Kidney (tissue), 14 donors: Measurements from ENCODE around the gene ZBP1. TPM values are rescaled to one million over a fixed set of nuclear protein-coding genes. Genes with fewer than 3 reads are reported as not detected.
A peak's percentile ranks its signal among the peaks of the same experiment; 100 is the strongest.

Experiments
- DNase-seq, 5 donors: peaks; one replicate each; pipeline ENCODE4 v3.0.0-alpha.2; 2013 to 2020
- FAIRE-seq: peaks from 2 replicates; lab custom pipeline; 2012; peaks lifted over from hg19 to GRCh38; lab: Jason Lieb, UNC
- H3K27ac ChIP-seq, 2 donors: one replicate each; pipeline ENCODE4 v1.7.0; 2013; ENCODE audit warnings: low read depth in 2 of 2, low read length in 2 of 2, inconsistent platforms in 1 of 2
- H3K27me3 ChIP-seq: one replicate; pipeline ENCODE4 v1.7.1; 2013; ENCODE audit warnings: low read length, inconsistent platforms; ENCODE audit not compliant: control insufficient read depth, insufficient read depth
- H3K36me3 ChIP-seq, 3 donors: one replicate each; pipeline versions ENCODE4 v1.7.0 to v1.7.1; 2013; ENCODE audit warnings: low read length in 3 of 3, control low read depth in 1 of 3, inconsistent platforms in 1 of 3; ENCODE audit not compliant: insufficient read depth in 3 of 3, control insufficient read depth in 2 of 3
- H3K4me1 ChIP-seq, 3 donors: one replicate each; pipeline versions ENCODE4 v1.7.0 to v1.7.1; 2013; ENCODE audit warnings: low read length in 3 of 3, inconsistent platforms in 1 of 3, low read depth in 1 of 3; ENCODE audit not compliant: control insufficient read depth in 2 of 3, insufficient read depth in 2 of 3
- H3K4me3 ChIP-seq, 3 donors: one replicate each; pipeline versions ENCODE4 v1.7.0 to v1.8.1; 2013; ENCODE audit warnings: low read length in 3 of 3, control low read depth in 1 of 3, inconsistent platforms in 1 of 3
- H3K9ac ChIP-seq, 3 donors: one replicate each; pipeline versions ENCODE4 v1.7.0 to v1.7.1; 2013; ENCODE audit warnings: low read length in 3 of 3, control low read depth in 1 of 3, inconsistent platforms in 1 of 3
- H3K9me3 ChIP-seq, 3 donors: one replicate each; pipeline versions ENCODE4 v1.7.0 to v1.7.1; 2013; ENCODE audit warnings: low read length in 3 of 3, control low read depth in 1 of 3, inconsistent platforms in 1 of 3; ENCODE audit not compliant: control insufficient read depth in 2 of 3, insufficient read depth in 1 of 3
- CTCF ChIP-seq: IDR thresholded peaks from 3 replicates; pipeline ENCODE4 v1.5.1; 2012; ENCODE audit warnings: mild to moderate bottlenecking, moderate library complexity, borderline replicate concordance; ENCODE audit not compliant: insufficient read depth; ENCODE audit errors: extremely low read depth
- intact Hi-C: fragments of 100-400 bp; cut with DNase I; formaldehyde crosslinking; loops from one replicate; pipeline ENCODE4 v1.11.1; 2022
- polyA plus RNA-seq: library from polyadenylated mRNA; stranded (reverse); fragments of 350-450 nt; fragmentation: Illumina TruSeq; extraction: RNeasy Lipid Tissue Mini Kit (QIAGEN cat#74804); gene quantifications from one replicate; pipeline ENCODE4 v1.2.3, GENCODE V29; 2014; ENCODE audit warnings: low read depth, low replicate concordance; ENCODE audit not compliant: insufficient read depth
- total RNA-seq: library from RNA; stranded (reverse); fragmentation: NEBNext Ultra II Directional; extraction: Animal tissue kit (Norgen Biotek cat#: 25700); gene quantifications from one replicate; pipeline ENCODE4 v1.2.1, GENCODE V29; 2021
- donor health status: control.
- donor health status: control.
- donor health status: control.
- donor health status: control.
- donor health status: control.
- donor health status: DM: yes; HTN: yes; CAD: no.
- donor health status: Normal renal cell carcinoma (clear cell type).

The ZBP1 gene
- total and polyA plus RNA-seq, 2 donors from 2014 or later, result 3.7 TPM; not detected in 1

- Histone ChIP-seq H3K27me3 (no peaks in the 10 kb centered on the region), H3K27ac (no peak overlapping the region), H3K4me3 (no peak overlapping the region), H3K4me1 (peaks cover 3 to 15% (median 10%) of the 10 kb centered on the region in 3 donors), H3K9me3 (peaks cover 0 to 1% (median 0%) of the 10 kb centered on the region in 3 donors), H3K36me3 (no peaks in the 10 kb centered on the region), H3K9ac (no peak overlapping the region)
- intact Hi-C loops, result loop anchor here (10.0 kb wide), 1 partner anchor 527 kb away; no protein-coding TSS in a partner anchor
- no peak for TF ChIP-seq CTCF
- no peak for FAIRE-seq
- peak in 3 of 5 donors; percentile 5 to 61 (median 29) for DNase-seq
Measured at GRCh38 chr20:57657535-57658446, 37.6 kb upstream of the ZBP1 start.

GRCh38 chr20:57656821-57657534, 36.8 kb upstream of the ZBP1 start:
- Histone ChIP-seq H3K9me3 (peaks cover 0 to 1% (median 0%) of the 10 kb centered on the region in 3 donors), H3K4me1 (peaks cover 3 to 14% (median 8%) of the 10 kb centered on the region in 3 donors), H3K4me3 (no peak overlapping the region), H3K27me3 (no peaks in the 10 kb centered on the region), H3K27ac (no peak overlapping the region), H3K36me3 (no peaks in the 10 kb centered on the region), H3K9ac (no peak overlapping the region)
- no peak for TF ChIP-seq CTCF
- FAIRE-seq (no peak), DNase-seq (peak in 3 of 5 donors; percentile 7 to 62 (median 28))
- intact Hi-C loops, result loop anchor here (10.0 kb wide), 1 partner anchor 528 kb away; no protein-coding TSS in a partner anchor

- no peak for TF ChIP-seq CTCF
- Histone ChIP-seq H3K36me3 (no peaks in the 10 kb centered on the region), H3K9me3 (peaks cover 0 to 1% (median 0%) of the 10 kb centered on the region in 3 donors), H3K4me1 (peaks cover 3 to 10% (median 5%) of the 10 kb centered on the region in 3 donors), H3K4me3 (no peak overlapping the region), H3K9ac (no peak overlapping the region), H3K27ac (no peak overlapping the region), H3K27me3 (no peaks in the 10 kb centered on the region)
- DNase-seq, result peak in 3 of 5 donors; percentile 2 to 44 (median 16)
- intact Hi-C loops, result loop anchor here (10.0 kb wide), 1 partner anchor 528 kb away; no protein-coding TSS in a partner anchor
- FAIRE-seq, result no peak
Measured at GRCh38 chr20:57656252-57656820, 36.1 kb upstream of the ZBP1 start.
